Activated CD8-positive, alpha-beta T cell treated with anti-CD3 and anti-CD28 coated beads for 36 hours (primary cell): ENCODE results near the gene TMEM150A. TPM values are rescaled to one million over a fixed set of nuclear protein-coding genes. Genes with fewer than 3 reads are reported as not detected.
"Not testable (repeated sequence)": the region's sequence is repeated elsewhere in the genome, so short reads cannot be mapped to it uniquely, and the experiment has no call there.

Source experiments
- ATAC-seq: fragments of 200-7000 bp; cut with Tn5 transposase; one replicate; pipeline ENCODE4 v1.10.0; 2021; ENCODE audit warnings: mild to moderate bottlenecking, moderate library complexity
- CTCF ChIA-PET: fragments of 350-600 bp; sonication (Branson Sonifier 250); formaldehyde crosslinking; loops from one replicate; lab custom pipeline; 2021; ENCODE audit warnings: antibody characterized with exemption; lab: Charles Lee
- POLR2A ChIA-PET: fragments of 350-600 bp; sonication (Branson Sonifier 250); formaldehyde crosslinking; loops from one replicate; lab custom pipeline; 2021; ENCODE audit warnings: antibody characterized with exemption; lab: Charles Lee
- DNase-seq: peaks from one replicate; pipeline ENCODE4 v3.0.0-alpha.2; 2020
- H3K27ac Mint-ChIP-seq: one replicate; pipeline ENCODE4 v1.8.0; 2021; ENCODE audit warnings: mild to moderate bottlenecking, mixed read lengths
- H3K27me3 Mint-ChIP-seq: one replicate; pipeline ENCODE4 v1.8.0; 2021; ENCODE audit warnings: mixed read lengths
- H3K36me3 Mint-ChIP-seq: one replicate; pipeline ENCODE4 v1.8.0; 2021; ENCODE audit warnings: low read depth, mixed read lengths
- H3K4me1 Mint-ChIP-seq: one replicate; pipeline ENCODE4 v1.8.0; 2021; ENCODE audit warnings: low read depth, mixed read lengths
- H3K4me3 Mint-ChIP-seq: one replicate; pipeline ENCODE4 v1.8.0; 2021; ENCODE audit warnings: mild to moderate bottlenecking, moderate library complexity, mixed read lengths
- H3K9me3 Mint-ChIP-seq: one replicate; pipeline ENCODE4 v1.8.0; 2021; ENCODE audit warnings: mixed read lengths
- CTCF ChIP-seq: fragments of 200-600 bp; IDR thresholded peaks from one replicate; pipeline ENCODE4 v1.8.0; 2022; ENCODE audit warnings: antibody characterized with exemption, mild to moderate bottlenecking
- intact Hi-C: fragments of 100-400 bp; cut with micrococcal nuclease; formaldehyde crosslinking; loops from one replicate; pipeline ENCODE4 v1.10.0; 2022
- total RNA-seq, 2 experiments: library from RNA; stranded (reverse); gene quantifications; one replicate each; pipeline ENCODE4 v1.2.3, GENCODE V29; 2021

The TMEM150A gene
- total RNA-seq, 2 experiments from 2014 or later, result 1.0 to 1.2 TPM

GRCh38 chr2:85628658-85629057 is 26.2 kb upstream of the TMEM150A start:
- TF ChIP-seq CTCF, result no peak
- ATAC-seq (peak; percentile 94), DNase-seq (peak; percentile 28)
- ChIA-PET POLR2A (interaction anchor here (0.6 to 1.1 kb wide), 2 partner anchors 32 to 63 kb away, joined by 3 to 4 read pairs; no protein-coding TSS in a partner anchor), CTCF (interaction anchor here (0.9 to 4.3 kb wide), 4 partner anchors 9 to 79 kb away, joined by 3 to 31 read pairs (median 3); partner anchors contain the start of gene VAMP8)
- Mint-ChIP-seq H3K36me3 (peaks cover 56% of the 10 kb centered on the region), H3K4me1 (peaks cover 17% of the 10 kb centered on the region), H3K27ac (peak overlapping the region; percentile 81), H3K4me3 (no peak overlapping the region), H3K27me3 (no peaks in the 10 kb centered on the region), H3K9me3 (no peaks in the 10 kb centered on the region)
- intact Hi-C loops, result no loop called here

DNA sequence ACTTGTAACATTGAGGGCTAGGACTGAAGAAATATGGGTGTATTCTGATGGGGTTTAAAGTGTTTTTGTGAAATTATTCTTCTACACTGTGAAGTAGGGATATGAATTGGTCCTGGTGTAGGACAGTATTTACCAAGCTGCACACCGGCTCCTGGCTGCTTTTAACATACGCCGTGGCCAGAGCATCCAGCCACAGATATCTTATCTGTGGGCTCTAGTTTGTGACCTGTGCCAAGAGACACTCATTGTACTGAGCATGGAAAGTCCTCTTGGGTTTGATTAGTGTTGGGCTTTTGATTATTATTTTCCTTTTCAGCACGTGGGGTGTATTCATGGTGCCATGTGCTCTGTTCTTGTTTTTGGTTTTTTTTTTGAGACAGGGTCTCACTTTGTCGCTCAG is 21.5 kb upstream of the TMEM150A start:
- Mint-ChIP-seq H3K27me3 (no peaks in the 10 kb centered on the region), H3K36me3 (peaks cover 48% of the 10 kb centered on the region), H3K4me3 (no peak overlapping the region), H3K27ac (peak overlapping the region; percentile 13), H3K4me1 (peaks cover 23% of the 10 kb centered on the region), H3K9me3 (no peaks in the 10 kb centered on the region)
- DNase-seq (no peak), ATAC-seq (no peak)
- CTCF ChIA-PET, result interaction anchor here (6.4 kb wide), 1 partner anchor 13 kb away, joined by 61 read pairs; no protein-coding TSS in a partner anchor
- no peak for TF ChIP-seq CTCF
- POLR2A ChIA-PET, result interaction anchor here (2.6 kb wide), 1 partner anchor 12 kb away, joined by 11 read pairs; the partner anchor contains the start of gene C2orf68
- intact Hi-C loops, result no loop called here

DNA sequence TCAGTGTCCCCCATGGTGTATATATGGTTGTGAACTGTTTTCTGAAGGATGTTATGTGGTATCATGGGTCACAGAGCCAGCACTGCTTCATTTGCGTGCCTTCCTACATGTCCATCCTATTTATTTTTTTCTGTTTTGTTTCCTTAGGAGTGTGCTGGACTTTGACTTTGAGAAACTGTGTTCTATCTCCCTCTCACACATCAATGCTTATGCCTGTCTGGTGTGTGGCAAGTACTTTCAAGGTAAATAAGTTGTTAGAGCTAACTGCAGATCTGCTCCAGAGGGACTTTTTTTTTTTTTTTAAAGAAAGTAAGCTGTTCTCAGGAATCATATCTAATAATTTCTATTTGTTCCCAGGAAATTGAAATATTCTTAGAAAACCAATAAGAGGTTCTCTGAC is 18.8 kb upstream of the TMEM150A start:
- DNase-seq (no peak), ATAC-seq (no peak)
- no peak overlapping the region for H3K27ac Mint-ChIP-seq
- intact Hi-C loops, result no loop called here
- no peak overlapping the region for H3K4me3 Mint-ChIP-seq
- no peak for TF ChIP-seq CTCF
- no peaks in the 10 kb centered on the region for H3K9me3 Mint-ChIP-seq
- POLR2A ChIA-PET, result interaction anchor here (1.3 to 2.7 kb wide), 2 partner anchors 25 to 267 kb away, joined by 4 to 8 read pairs; partner anchors contain the start of genes ELMOD3 and RETSAT
- peaks cover 50% of the 10 kb centered on the region for H3K36me3 Mint-ChIP-seq
- CTCF ChIA-PET, result interaction anchor here (1.1 to 6.4 kb wide), 3 partner anchors 12 to 34 kb away, joined by 3 to 61 read pairs (median 3); no protein-coding TSS in a partner anchor
- no peaks in the 10 kb centered on the region for H3K27me3 Mint-ChIP-seq
- peaks cover 22% of the 10 kb centered on the region for H3K4me1 Mint-ChIP-seq

DNA sequence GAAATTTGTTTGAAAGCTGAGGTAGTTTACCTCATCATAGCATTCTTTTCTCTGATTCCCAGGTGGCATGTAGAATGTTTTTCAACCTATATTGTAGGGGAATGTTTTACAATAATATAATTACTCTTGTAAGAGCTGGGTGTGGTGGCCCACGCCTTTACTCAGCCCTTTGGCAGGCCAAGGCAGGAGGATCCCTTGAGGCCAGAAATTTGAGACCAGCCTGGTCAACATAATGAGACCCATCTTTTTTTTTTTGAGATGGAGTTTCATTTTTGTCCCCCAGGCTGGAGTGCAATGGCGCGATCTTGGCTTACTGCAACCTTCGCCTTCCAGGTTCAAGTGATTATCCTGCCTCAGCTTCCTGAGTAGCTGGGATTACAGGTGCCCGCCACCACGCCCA is 17.1 kb upstream of the TMEM150A start:
- ATAC-seq (no peak), DNase-seq (no peak)
- Mint-ChIP-seq H3K4me1 (peaks cover 28% of the 10 kb centered on the region), H3K36me3 (peaks cover 44% of the 10 kb centered on the region), H3K9me3 (no peaks in the 10 kb centered on the region), H3K27ac (no peak overlapping the region), H3K4me3 (no peak overlapping the region), H3K27me3 (no peaks in the 10 kb centered on the region)
- intact Hi-C loops, result no loop called here
- TF ChIP-seq CTCF, result no peak
- POLR2A ChIA-PET, result interaction anchor here (1.1 to 1.7 kb wide), 3 partner anchors 8 to 81 kb away, joined by 3 to 4 read pairs (median 3); partner anchors contain the start of genes C2orf68 and MAT2A
- CTCF ChIA-PET, result interaction anchor here (6.4 kb wide), 1 partner anchor 17 kb away, joined by 61 read pairs; no protein-coding TSS in a partner anchor

DNA sequence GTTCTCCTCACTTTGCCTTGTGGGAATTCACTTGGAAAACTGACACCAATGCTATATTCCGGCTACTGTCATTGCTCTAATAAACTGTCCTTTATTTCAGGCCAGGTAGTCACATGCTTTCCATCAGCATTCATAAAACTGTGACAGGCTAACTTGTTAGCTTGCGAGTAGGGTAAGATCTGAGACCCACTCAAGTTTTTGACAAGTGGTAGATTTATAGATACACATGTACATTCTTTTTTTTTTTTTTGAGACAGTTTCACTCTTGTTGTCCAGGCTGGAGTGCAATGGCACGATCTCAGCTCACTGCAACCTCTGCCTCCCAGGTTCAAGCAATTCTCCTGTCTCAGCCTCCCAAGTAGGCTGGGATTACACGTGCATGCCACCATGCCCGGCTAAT is 15.2 kb upstream of the TMEM150A start:
- DNase-seq, ATAC-seq, H3K27me3 Mint-ChIP-seq, H3K9me3 Mint-ChIP-seq, intact Hi-C loops: not testable (repeated sequence)
- peak overlapping the region; percentile 98 for H3K4me3 Mint-ChIP-seq
- peaks cover 31% of the 10 kb centered on the region for H3K4me1 Mint-ChIP-seq
- POLR2A ChIA-PET, result interaction anchor here (0.9 to 3.2 kb wide), 4 partner anchors 13 to 28 kb away, joined by 3 to 34 read pairs (median 7); partner anchors contain the start of gene TMEM150A
- H3K27ac Mint-ChIP-seq, result peak overlapping the region; percentile 98
- CTCF ChIA-PET, result interaction anchor here (2.1 kb wide), 1 partner anchor 66 kb away, joined by 4 read pairs; no protein-coding TSS in a partner anchor
- peaks cover 30% of the 10 kb centered on the region for H3K36me3 Mint-ChIP-seq
